GM12878 (cell line): ENCODE data around the gene CDH4. TPM values are rescaled to one million over a fixed set of nuclear protein-coding genes. Genes with fewer than 3 reads are reported as not detected.

Experiments
- ATAC-seq: fragments of 200-7000 bp; cut with Tn5 transposase; 3 replicates; pipeline ENCODE4 v1.9.1; 2020; ENCODE audit warnings: mild to moderate bottlenecking, moderate library complexity
- BruUV-seq: library from RNA; stranded (reverse); fragments of 400-500 nt; replicated peaks from 2 replicates; lab custom pipeline; 2021; lab: Mats Ljungman, UMichigan
- CTCF ChIA-PET: fragments of 300-600 bp; sonication (Branson Sonifier 250); formaldehyde crosslinking; extraction: SDS; loops from one replicate; lab custom pipeline; 2021; ENCODE audit warnings: inconsistent platforms; lab: Yijun Ruan, JAX
- POLR2A ChIA-PET: fragments of 350-600 bp; formaldehyde crosslinking; extraction: SDS; loops from one replicate; lab custom pipeline; 2021; ENCODE audit warnings: inconsistent platforms; lab: Charles Lee
- RAD21 ChIA-PET: fragments of 300-600 bp; sonication (Branson Sonifier 250); formaldehyde crosslinking; loops from one replicate; lab custom pipeline; 2023; ENCODE audit warnings: antibody characterized with exemption; ENCODE audit not compliant: unreplicated experiment; lab: Charles Lee
- SMC1A ChIA-PET: fragments of 300-600 bp; sonication (Branson Sonifier 250); formaldehyde crosslinking; loops from one replicate; lab custom pipeline; 2023; ENCODE audit not compliant: unreplicated experiment, uncharacterized antibody; lab: Charles Lee
- DNase-seq: peaks from one replicate; pipeline ENCODE4 v3.0.0-alpha.2; 2011; ENCODE audit warnings: low read depth, low spot score
- FAIRE-seq: peaks from 3 replicates; lab custom pipeline; 2011; peaks lifted over from hg19 to GRCh38; lab: Jason Lieb, UNC
- H2AFZ ChIP-seq: 2 replicates; pipeline ENCODE4 v1.6.0; 2011; ENCODE audit warnings: low read depth, low read length, control low read depth; ENCODE audit not compliant: control insufficient read depth
- H3K27ac ChIP-seq: 2 replicates; pipeline ENCODE4 v1.5.1; 2011; ENCODE audit warnings: control low read depth; ENCODE audit not compliant: control insufficient read depth, insufficient read depth
- H3K27me3 ChIP-seq, 2 experiments: replicated peaks in 1 of 2; 2 replicates each; pipeline versions ENCODE4 v1.6.0 to v1.6.1; 2011; ENCODE audit warnings: low read length in 1 of 2; ENCODE audit not compliant: control insufficient read depth in 2 of 2, insufficient read depth in 2 of 2
- H3K36me3 ChIP-seq, 2 experiments: 2 replicates each; pipeline ENCODE4 v1.5.1; 2011; ENCODE audit warnings: low read length in 1 of 2; ENCODE audit not compliant: control insufficient read depth in 2 of 2, insufficient read depth in 2 of 2
- H3K4me1 ChIP-seq: 2 replicates; pipeline ENCODE4 v1.6.1; 2011; ENCODE audit warnings: mild to moderate bottlenecking, low read length, moderate library complexity, mixed read lengths; ENCODE audit not compliant: control insufficient read depth, insufficient read depth
- H3K4me2 ChIP-seq: 2 replicates; pipeline ENCODE4 v1.6.0; 2011; ENCODE audit warnings: control low read depth; ENCODE audit not compliant: control insufficient read depth, insufficient read depth
- H3K4me3 ChIP-seq: fragments of 200-600 bp; sonication (generic); 2 replicates; pipeline ENCODE4 v1.5.1; 2016
- H3K79me2 ChIP-seq: 2 replicates; pipeline ENCODE4 v1.6.0; 2011; ENCODE audit warnings: low read length; ENCODE audit not compliant: control insufficient read depth, insufficient read depth
- H3K9ac ChIP-seq: 2 replicates; pipeline ENCODE4 v1.8.0; 2011; ENCODE audit warnings: low read length, control low read depth, mixed read lengths; ENCODE audit not compliant: control insufficient read depth, insufficient read depth
- H3K9me3 ChIP-seq: replicated peaks from 3 replicates; pipeline ENCODE4 v1.5.1; 2011; ENCODE audit warnings: mild to moderate bottlenecking, low read length; ENCODE audit not compliant: control insufficient read depth, insufficient read depth
- H4K20me1 ChIP-seq: 2 replicates; pipeline ENCODE4 v1.6.0; 2011; ENCODE audit not compliant: control insufficient read depth, insufficient read depth
- BCLAF1 ChIP-seq: fragments of 450-650 bp; IDR thresholded peaks from 2 replicates; pipeline ENCODE4 v1.6.1; 2017; ENCODE audit warnings: antibody characterized with exemption, mild to moderate bottlenecking, moderate library complexity
- CHD1 ChIP-seq: IDR thresholded peaks from 2 replicates; pipeline ENCODE4 v1.6.1; 2012; ENCODE audit warnings: low read depth, low read length, improper control_type of control experiment
- E2F8 ChIP-seq: fragments of 450-650 bp; IDR thresholded peaks from 2 replicates; pipeline ENCODE4 v1.6.1; 2018; ENCODE audit warnings: mild to moderate bottlenecking, low read depth, moderate library complexity; ENCODE audit not compliant: partially characterized antibody
- RELB ChIP-seq: fragments of 450-650 bp; IDR thresholded peaks from 2 replicates; pipeline ENCODE4 v1.6.1; 2017; ENCODE audit warnings: low read depth, mild to moderate bottlenecking, moderate library complexity
- SIN3A ChIP-seq: IDR thresholded peaks from 2 replicates; pipeline ENCODE4 v1.6.1; 2012; ENCODE audit warnings: low read depth, low read length, improper control_type of control experiment
- SUPT20H ChIP-seq: IDR thresholded peaks from 2 replicates; pipeline ENCODE4 v1.6.1; 2011; ENCODE audit warnings: low read depth, mild to moderate bottlenecking, low read length, moderate library complexity, borderline replicate concordance; ENCODE audit not compliant: control insufficient read depth
- WRNIP1 ChIP-seq: IDR thresholded peaks from 2 replicates; pipeline ENCODE4 v1.6.1; 2011; ENCODE audit warnings: low read depth, low read length, improper control_type of control experiment, borderline replicate concordance
- WGBS: methylation state at CpG from one replicate; pipeline ENCODE4 v1.1.6; 2016; ENCODE audit warnings: low lambda C conversion rate; ENCODE audit not compliant: insufficient replicate concordance, insufficient coverage; ENCODE audit errors: missing lambda C conversion rate; 5-methylcytosine and 5-hydroxymethylcytosine counted together
- in situ Hi-C: fragments of 300-500 bp; cut with MboI; formaldehyde crosslinking; loops from 9 replicates; pipeline ENCODE4 v1.14.3; 2018; ENCODE audit warnings: mixed read lengths
- intact Hi-C: fragments of 100-400 bp; cut with micrococcal nuclease; formaldehyde crosslinking; loops from one replicate; pipeline ENCODE4 v1.14.2; 2022; ENCODE audit not compliant: unreplicated experiment
- polyA plus RNA-seq, 11 experiments: library from polyadenylated mRNA; depleted of rRNA in 4 of 11; unstranded in 6 of 11; stranded (reverse) in 5 of 11; fragments of >200 nt; fragmentation: Nextera tagmentation in 4 of 11; fragmentation: Illumina TruSeq in 1 of 11; extraction: Ambion mirVana in 4 of 11; extraction: Trizol in 1 of 11; gene quantifications; 1 replicate in 1 of 11; 2 replicates in 10 of 11; pipeline versions ENCODE4 v1.2.1 to v1.2.3, GENCODE V29; 2011 to 2016; ENCODE audit warnings: inconsistent platforms in 2 of 11, missing spikeins in 2 of 11, low read depth in 1 of 11
- total RNA-seq, 4 experiments: library from RNA; depleted of rRNA in 3 of 4; stranded (reverse); fragments of >200 nt in 3 of 4; fragmentation: Illumina TruSeq in 1 of 4; extraction: Trizol in 1 of 4; gene quantifications; 2 replicates each; pipeline versions ENCODE4 v1.2.1 to v1.2.3, GENCODE V29; 2013 to 2021

The CDH4 gene
- total and polyA plus RNA-seq, 10 of the 15 experiments (the other 5 are each of a cell fraction or from before 2014, with no cell fraction given) = not detected

- WGBS = 40% methylated on average over 25 of the region's 25 CpGs
- Histone ChIP-seq H3K4me3 (no peak overlapping the region), H2AFZ (no peak overlapping the region), H3K27ac (no peak overlapping the region), H3K36me3 (no peaks in the 10 kb centered on the region), H3K4me2 (no peak overlapping the region), H3K27me3 (no peaks in the 10 kb centered on the region; a peak in 1 of 4 replicates), H3K9me3 (no peaks in the 10 kb centered on the region; the same call in 2 of the 3 replicates), H4K20me1 (no peaks in the 10 kb centered on the region), H3K4me1 (no peaks in the 10 kb centered on the region), H3K9ac (no peak overlapping the region), H3K79me2 (no peaks in the 10 kb centered on the region)
- TF ChIP-seq CHD1 (no peak), WRNIP1 (no peak), E2F8 (no peak), BCLAF1 (no peak), SUPT20H (no peak), RELB (no peak), SIN3A (no peak)
- ATAC-seq = no peak
- ChIA-PET POLR2A (no interaction called here), CTCF (no interaction called here), RAD21 (no interaction called here), SMC1A (no interaction called here)
- no TSS peak for BruUV-seq
- no peak for DNase-seq
- intact Hi-C loops (no loop called here), in situ Hi-C loops (no loop called here)
- no peak for FAIRE-seq
Observed at GRCh38 chr20:61537239-61538182, 285.4 kb downstream of the CDH4 start.
